T-helper 22 cell (primary cell): ENCODE results near the gene TGFA.

ENCODE experiments used
- DNase-seq: peaks from one replicate; pipeline ENCODE4 v3.0.0-alpha.2; 2020; ENCODE audit warnings: low read depth

The TGFA gene

GRCh38 chr2:70553584-70554337, at the start of gene TGFA:
Gene TGFA (minus strand): TSS chr2:70553826. CDS start chr2:70553767, 59 bp downstream.
- DNase-seq: peak; percentile 61

- DNase-seq: no peak
Measured at GRCh38 chr2:70603066-70603465, 49.4 kb upstream of the TGFA start.

- DNase-seq: no peak
Measured at GRCh38 chr2:70598197-70598596, 44.6 kb upstream of the TGFA start.

GRCh38 chr2:70596739-70597138, 43.1 kb upstream of the TGFA start:
- DNase-seq: no peak

GRCh38 chr2:70596293-70596692, 42.7 kb upstream of the TGFA start:
- DNase-seq: no peak

GRCh38 chr2:70583091-70583490, 29.5 kb upstream of the TGFA start:
- DNase-seq: no peak

GRCh38 chr2:70580352-70580751, 26.7 kb upstream of the TGFA start:
- DNase-seq: no peak

GRCh38 chr2:70574618-70575017, 21.0 kb upstream of the TGFA start:
- no peak for DNase-seq

GRCh38 chr2:70574109-70574508, 20.5 kb upstream of the TGFA start:
- no peak for DNase-seq

GRCh38 chr2:70570041-70570661, 16.5 kb upstream of the TGFA start:
- DNase-seq: no peak

GRCh38 chr2:70569559-70569958, 15.9 kb upstream of the TGFA start:
- no peak for DNase-seq

- DNase-seq: no peak
Measured at GRCh38 chr2:70566906-70567305, 13.3 kb upstream of the TGFA start.

- DNase-seq: no peak
Measured at GRCh38 chr2:70566464-70566863, 12.8 kb upstream of the TGFA start.

- no peak for DNase-seq
Measured at GRCh38 chr2:70565039-70565731, 11.6 kb upstream of the TGFA start.

- no peak for DNase-seq
Measured at GRCh38 chr2:70561893-70562292, 8.3 kb upstream of the TGFA start.

- no peak for DNase-seq
Measured at GRCh38 chr2:70560442-70560841, 6.8 kb upstream of the TGFA start.

- no peak for DNase-seq
Measured at GRCh38 chr2:70560040-70560439, 6.4 kb upstream of the TGFA start.

GRCh38 chr2:70558195-70558808, 4.7 kb upstream of the TGFA start:
- DNase-seq: no peak

- no peak for DNase-seq
Measured at GRCh38 chr2:70557171-70557838, 3.7 kb upstream of the TGFA start.

- DNase-seq: no peak
Measured at GRCh38 chr2:70556608-70557007, 3.0 kb upstream of the TGFA start.

- no peak for DNase-seq
Measured at GRCh38 chr2:70554338-70554892, 789 bp upstream of the TGFA start.

GRCh38 chr2:70553334-70553583, 367 bp downstream of the TGFA start:
- DNase-seq: no peak
